Hematopoietic multipotent progenitor cell treated with erythropoietin and hydrocortisone succinate and interleukin-3 and kit ligand, for 6 days (in vitro differentiated cells): ENCODE results near the gene UNC13C.

Experiments used
- DNase-seq: peaks from one replicate; pipeline ENCODE4 v3.0.0-alpha.2; 2015

Gene UNC13C

GRCh38 chr15:54577476-54578250, 599.4 kb downstream of the UNC13C start:
- no peak for DNase-seq

- no peak for DNase-seq
Observed at GRCh38 chr15:54579855-54580254, 601.6 kb downstream of the UNC13C start.

DNA sequence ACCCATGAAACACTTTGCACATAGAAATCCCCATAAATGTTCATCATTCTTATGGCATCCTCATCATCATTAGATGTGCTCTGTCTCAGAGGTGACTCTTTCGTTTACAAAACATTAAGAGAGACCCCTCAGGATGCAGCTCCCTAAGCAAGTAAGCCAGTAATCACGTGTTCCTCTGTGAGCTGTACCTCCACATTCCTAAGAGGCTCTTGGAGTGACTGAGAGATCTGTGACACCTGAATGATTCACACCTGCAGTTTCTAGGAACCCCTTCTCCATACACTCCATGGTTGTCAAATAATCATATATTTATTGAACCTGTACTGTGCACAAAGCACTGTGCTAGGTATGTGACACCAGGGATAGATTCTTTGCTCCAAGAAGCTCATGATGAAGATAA, 602.4 kb downstream of the UNC13C start:
- no peak for DNase-seq

GRCh38 chr15:54582863-54583643, 604.8 kb downstream of the UNC13C start:
- no peak for DNase-seq

DNA sequence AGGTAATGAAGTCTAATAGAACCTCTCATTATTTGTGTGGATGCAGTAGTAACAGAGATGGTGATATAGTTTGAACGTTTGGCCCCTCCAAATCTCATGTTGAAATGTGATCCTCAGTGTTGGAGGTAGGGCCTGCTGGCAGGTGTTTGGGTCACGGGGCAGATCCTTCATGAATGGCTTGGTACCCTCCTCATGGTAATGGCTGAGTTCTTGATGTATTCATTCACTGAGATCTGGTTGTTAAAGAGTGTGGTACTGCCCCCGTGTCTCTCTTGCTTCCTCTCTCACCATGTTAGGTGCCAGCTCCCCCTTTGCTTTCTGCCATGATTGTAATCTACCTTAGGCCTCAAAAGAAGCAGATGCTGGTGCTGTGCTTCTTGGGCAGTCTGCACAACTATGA, 606.8 kb downstream of the UNC13C start:
- no peak for DNase-seq

GRCh38 chr15:54594115-54594514, 615.9 kb downstream of the UNC13C start:
- DNase-seq = no peak

- DNase-seq = no peak
Observed at GRCh38 chr15:54599386-54599785, 621.1 kb downstream of the UNC13C start.

- DNase-seq = no peak
Observed at GRCh38 chr15:54605043-54605442, 626.8 kb downstream of the UNC13C start.

GRCh38 chr15:54605556-54605955, 627.3 kb downstream of the UNC13C start:
- DNase-seq = no peak

DNA sequence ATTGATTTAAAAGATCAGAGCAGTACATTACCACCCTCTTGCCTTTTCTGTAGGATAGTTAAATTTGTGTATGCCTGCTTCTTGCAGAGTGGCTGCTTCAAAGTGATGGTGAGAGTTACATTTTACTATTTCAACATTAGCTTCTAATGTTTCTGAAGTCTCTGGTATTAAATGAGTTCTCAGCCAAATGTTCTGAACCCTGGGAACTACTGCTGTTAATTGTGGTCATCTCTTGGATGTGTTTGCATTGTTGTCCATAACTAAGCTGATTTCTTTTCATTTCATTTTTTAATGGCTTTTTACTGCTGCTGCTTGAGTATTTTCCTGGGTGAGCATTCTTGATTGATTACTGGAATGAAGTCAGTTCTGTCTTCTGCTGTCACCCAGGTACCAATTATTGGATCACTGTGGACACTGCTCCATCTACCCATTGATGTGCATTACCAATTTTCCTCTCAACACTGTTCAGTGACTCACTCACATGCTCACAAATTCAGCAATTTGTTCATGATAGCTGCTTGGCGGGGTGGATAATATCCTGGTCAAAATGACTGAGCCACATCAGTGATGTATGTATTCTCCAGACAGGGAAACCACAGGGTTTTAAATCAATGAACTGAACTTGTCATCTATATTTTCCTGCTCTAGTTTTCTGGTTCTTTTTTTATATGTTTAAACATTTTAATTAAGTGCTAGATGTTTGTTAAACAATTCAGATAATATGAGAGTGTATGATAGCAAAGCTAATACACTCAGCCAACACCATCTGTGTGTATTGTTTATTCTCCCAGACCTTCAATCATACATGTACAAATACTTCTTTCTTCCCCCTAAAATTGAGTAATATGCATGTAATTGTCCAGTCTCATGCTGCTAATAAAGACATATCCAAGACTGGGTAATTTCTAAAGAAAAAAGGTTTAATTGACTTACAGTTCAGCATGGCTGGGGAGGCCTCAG, 630.9 kb downstream of the UNC13C start:
- DNase-seq = no peak

DNA sequence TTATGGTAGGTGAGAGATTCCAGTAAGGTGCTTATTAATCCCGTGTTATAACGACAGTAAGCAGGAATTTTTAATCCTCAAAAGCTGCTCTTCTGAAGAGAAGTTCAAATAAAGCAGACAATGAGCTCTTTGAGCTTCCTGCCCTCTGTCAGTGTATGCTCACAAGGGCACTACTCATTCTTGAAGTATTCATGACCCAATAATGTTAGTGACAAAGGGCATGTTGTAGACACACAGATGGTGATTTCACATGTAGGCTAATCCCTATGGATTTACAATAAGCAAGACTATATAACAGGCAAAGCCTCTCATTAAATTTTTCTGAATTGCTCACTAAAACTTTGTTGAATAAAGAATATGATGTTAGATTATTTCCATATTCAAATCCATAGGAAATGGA, 639.9 kb downstream of the UNC13C start:
- no peak for DNase-seq

GRCh38 chr15:54619180-54619579, 640.9 kb downstream of the UNC13C start:
- no peak for DNase-seq

DNA sequence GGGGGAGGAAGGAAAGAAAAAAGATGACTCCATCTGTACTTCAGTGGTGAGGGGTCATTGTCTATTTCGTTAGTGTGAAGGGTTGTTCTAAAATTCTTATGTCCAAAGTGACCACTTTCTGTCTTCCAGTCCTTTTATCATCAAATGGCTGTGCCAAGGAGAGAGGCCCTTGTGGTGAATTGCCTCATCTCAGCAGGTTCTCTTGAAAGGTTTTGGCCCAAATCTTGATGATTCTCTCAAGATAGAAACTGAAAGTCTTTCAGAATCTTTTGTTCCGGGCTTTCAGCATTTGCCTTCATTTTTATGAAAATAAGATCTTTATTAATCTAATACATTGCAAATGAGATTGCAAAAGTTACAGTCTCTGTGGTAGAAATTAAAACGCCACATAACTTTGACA, 642.7 kb downstream of the UNC13C start:
- no peak for DNase-seq

DNA sequence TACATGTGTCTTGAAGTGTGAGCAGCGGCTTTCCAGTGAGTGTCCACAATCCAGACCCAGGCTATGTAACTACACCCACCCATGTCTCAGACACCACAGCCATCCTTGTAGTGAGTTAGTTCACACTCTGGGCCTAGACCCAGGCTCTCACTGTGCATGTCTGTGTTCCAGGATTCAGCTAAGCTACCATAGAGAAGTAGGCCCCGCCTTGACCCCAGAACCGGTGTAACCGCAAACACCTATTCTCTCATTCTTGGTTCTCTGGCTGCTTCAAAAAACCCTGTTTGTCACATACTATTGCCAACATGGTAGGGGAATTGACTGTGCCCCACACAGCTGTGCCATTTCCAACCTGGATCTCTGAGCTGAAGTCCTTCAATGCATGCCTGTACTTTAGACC, 657.9 kb downstream of the UNC13C start:
- no peak for DNase-seq

DNA sequence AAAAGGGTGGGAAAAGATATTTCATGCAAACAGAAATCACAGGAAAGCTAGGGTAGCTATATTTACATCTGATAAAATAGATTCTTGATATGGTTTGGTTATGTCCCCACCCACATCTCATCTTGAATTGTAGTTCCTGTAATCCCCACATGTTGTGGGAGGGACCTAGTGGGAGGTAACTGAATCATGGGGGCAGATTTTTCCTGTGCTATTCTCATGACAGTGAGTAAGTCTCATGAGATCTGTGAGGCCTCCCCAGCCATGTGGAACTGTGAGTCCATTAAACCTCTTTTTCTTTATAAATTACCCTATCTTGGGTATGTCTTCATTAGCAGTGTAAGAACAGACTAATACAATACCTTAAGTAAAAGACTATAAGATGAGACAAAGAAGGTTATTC, 660.4 kb downstream of the UNC13C start:
- no peak for DNase-seq

- DNase-seq = no peak
Observed at GRCh38 chr15:54640873-54641272, 662.6 kb downstream of the UNC13C start.

DNA sequence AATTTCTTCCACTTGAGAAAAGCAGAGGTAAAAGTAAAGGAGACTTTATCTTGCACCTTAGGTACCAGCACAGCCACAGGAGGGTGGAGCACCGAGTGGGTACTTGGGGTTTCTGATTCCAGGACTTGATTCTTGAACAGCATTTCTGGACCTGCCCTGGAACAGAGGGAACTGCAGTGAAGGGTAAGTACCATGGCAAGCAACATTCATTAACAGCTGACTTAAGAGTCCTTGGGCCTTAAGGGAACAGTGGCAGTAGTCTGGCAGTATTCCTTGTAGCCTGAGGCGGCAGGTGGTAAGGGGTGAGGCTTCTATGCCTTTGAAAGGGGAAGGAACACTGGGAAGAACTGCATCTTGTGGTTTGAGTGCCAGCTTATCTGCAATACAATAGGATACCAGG, 666.6 kb downstream of the UNC13C start:
- DNase-seq = no peak

DNA sequence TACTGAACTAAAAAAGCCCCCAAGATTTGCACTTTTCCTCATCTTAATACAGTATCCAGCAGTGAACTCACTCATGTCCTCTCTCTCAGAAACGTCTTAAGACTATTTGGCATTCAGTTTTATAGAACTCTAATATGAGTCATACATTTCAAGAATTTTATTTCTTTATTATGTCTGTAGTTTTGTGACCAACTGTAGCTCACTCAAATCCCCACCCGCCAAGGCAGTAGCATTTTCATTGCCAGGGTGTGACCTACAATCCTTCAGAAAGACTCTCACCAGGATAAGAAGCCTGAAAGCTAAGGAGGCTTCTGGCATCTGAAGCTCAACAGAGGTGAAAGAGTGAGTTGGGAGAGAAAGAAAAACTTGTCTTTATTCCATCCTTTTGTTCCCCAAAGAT, 681.4 kb downstream of the UNC13C start:
- no peak for DNase-seq

DNA sequence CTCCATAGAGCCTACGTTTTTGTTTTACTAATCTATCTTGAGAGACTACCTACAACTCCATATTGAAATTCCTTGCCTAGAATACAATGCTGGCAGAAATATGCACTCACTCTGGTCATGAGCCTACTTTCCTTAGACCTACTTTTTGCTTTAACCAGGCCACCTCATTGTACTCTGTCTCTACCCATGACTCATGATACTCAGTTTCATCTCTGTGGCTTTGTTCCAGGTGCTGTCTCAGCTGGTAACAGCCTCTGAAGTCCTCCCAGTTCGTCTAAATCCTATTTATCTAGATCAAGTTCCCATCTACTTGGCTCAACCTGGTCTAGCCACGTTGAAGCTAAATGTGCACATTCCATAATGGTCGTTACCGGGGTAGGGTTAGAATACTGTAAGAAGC, 682.1 kb downstream of the UNC13C start:
- DNase-seq = no peak

DNA sequence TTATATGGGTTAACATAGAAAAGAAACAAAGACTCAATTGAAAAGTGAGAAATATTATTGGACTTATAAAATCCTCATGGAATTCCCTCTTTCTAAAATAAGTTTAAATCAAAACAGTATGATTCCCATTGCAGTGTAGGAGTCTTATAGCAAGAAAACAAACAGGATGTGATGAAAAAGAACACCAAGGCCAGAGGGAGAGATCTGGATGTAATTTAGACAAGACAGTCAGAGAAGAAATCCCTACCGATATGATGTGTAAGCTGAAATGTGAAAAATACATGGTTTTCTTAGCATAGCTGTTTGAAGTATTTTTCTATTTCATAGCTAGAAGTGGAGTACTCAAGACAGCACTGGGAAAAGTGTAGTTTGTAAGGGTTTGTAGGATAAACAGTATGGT, 697.0 kb downstream of the UNC13C start:
- DNase-seq = no peak

GRCh38 chr15:54681584-54681983, 703.3 kb downstream of the UNC13C start:
- peak; percentile 64 for DNase-seq
